NT2/D1 (cell line): ENCODE results near the gene B3GALT5.

Experiments used
- DNase-seq: peaks from one replicate; pipeline ENCODE4 v3.0.0-alpha.2; 2011; ENCODE audit warnings: low read depth, low spot score
- H3K27me3 ChIP-seq: 2 replicates; pipeline ENCODE4 v1.6.0; 2011; ENCODE audit warnings: mild to moderate bottlenecking; ENCODE audit not compliant: insufficient read length, insufficient read depth
- H3K36me3 ChIP-seq: 2 replicates; pipeline ENCODE4 v1.6.1; 2011; ENCODE audit warnings: mild to moderate bottlenecking, low read length, mixed read lengths; ENCODE audit not compliant: insufficient read depth, insufficient read length
- H3K4me1 ChIP-seq: 2 replicates; pipeline ENCODE4 v1.5.1; 2011; ENCODE audit not compliant: insufficient read depth, insufficient read length
- H3K4me3 ChIP-seq: 2 replicates; pipeline ENCODE4 v1.5.1; 2011; ENCODE audit warnings: low read depth; ENCODE audit not compliant: insufficient read length
- H3K9ac ChIP-seq: 2 replicates; pipeline ENCODE4 v1.6.0; 2011; ENCODE audit warnings: low read depth; ENCODE audit not compliant: insufficient read length
- H3K9me3 ChIP-seq: 2 replicates; pipeline ENCODE4 v1.5.1; 2011; ENCODE audit warnings: mild to moderate bottlenecking, low read length; ENCODE audit not compliant: insufficient read depth
- SUZ12 ChIP-seq: IDR thresholded peaks from 2 replicates; pipeline ENCODE4 v1.6.1; 2011; ENCODE audit not compliant: insufficient read length, insufficient read depth; ENCODE audit errors: extremely low read depth
- YY1 ChIP-seq: IDR thresholded peaks from 2 replicates; pipeline ENCODE4 v1.6.1; 2011; ENCODE audit not compliant: insufficient read length, insufficient read depth
- ZNF274 ChIP-seq: IDR thresholded peaks from 2 replicates; pipeline ENCODE4 v1.6.1; 2011; ENCODE audit warnings: mild to moderate bottlenecking, low read depth, low read length

Gene B3GALT5

GRCh38 chr21:39662411-39662953, 49.7 kb downstream of the B3GALT5 start:
- TF ChIP-seq ZNF274 (no peak), YY1 (no peak), SUZ12 (no peak)
- Histone ChIP-seq H3K27me3 (no peaks in the 10 kb centered on the region), H3K9me3 (no peaks in the 10 kb centered on the region), H3K4me3 (no peak overlapping the region), H3K36me3 (peaks cover 25% of the 10 kb centered on the region), H3K9ac (no peak overlapping the region), H3K4me1 (peaks cover 6% of the 10 kb centered on the region)
- DNase-seq = no peak

- H3K4me1 ChIP-seq = peaks cover 6% of the 10 kb centered on the region
- no peaks in the 10 kb centered on the region for H3K9me3 ChIP-seq
- no peak for DNase-seq
- H3K4me3 ChIP-seq = no peak overlapping the region
- no peaks in the 10 kb centered on the region for H3K27me3 ChIP-seq
- peaks cover 25% of the 10 kb centered on the region for H3K36me3 ChIP-seq
- no peak overlapping the region for H3K9ac ChIP-seq
- no peak for TF ChIP-seq YY1
- TF ChIP-seq SUZ12 = no peak
- TF ChIP-seq ZNF274 = no peak
Observed at GRCh38 chr21:39663066-39663465, 50.3 kb downstream of the B3GALT5 start.

- Histone ChIP-seq H3K36me3 (peaks cover 25% of the 10 kb centered on the region), H3K9me3 (no peaks in the 10 kb centered on the region), H3K27me3 (no peaks in the 10 kb centered on the region), H3K9ac (no peak overlapping the region), H3K4me1 (peaks cover 6% of the 10 kb centered on the region), H3K4me3 (no peak overlapping the region)
- no peak for DNase-seq
- no peak for TF ChIP-seq YY1
- no peak for TF ChIP-seq ZNF274
- TF ChIP-seq SUZ12 = no peak
Observed at GRCh38 chr21:39663742-39664492, 51.2 kb downstream of the B3GALT5 start.

- DNase-seq = no peak
- H3K36me3 ChIP-seq = peaks cover 25% of the 10 kb centered on the region
- H3K9ac ChIP-seq = no peak overlapping the region
- peaks cover 6% of the 10 kb centered on the region for H3K4me1 ChIP-seq
- H3K27me3 ChIP-seq = no peaks in the 10 kb centered on the region
- TF ChIP-seq SUZ12 (no peak), YY1 (no peak), ZNF274 (no peak)
- no peaks in the 10 kb centered on the region for H3K9me3 ChIP-seq
- H3K4me3 ChIP-seq = no peak overlapping the region
Observed at GRCh38 chr21:39664586-39664985, 51.8 kb downstream of the B3GALT5 start.

GRCh38 chr21:39666026-39666425, 53.3 kb downstream of the B3GALT5 start:
- no peak overlapping the region for H3K9ac ChIP-seq
- TF ChIP-seq ZNF274 (no peak), YY1 (no peak), SUZ12 (no peak)
- H3K9me3 ChIP-seq = no peaks in the 10 kb centered on the region
- peaks cover 24% of the 10 kb centered on the region for H3K36me3 ChIP-seq
- DNase-seq = no peak
- no peaks in the 10 kb centered on the region for H3K27me3 ChIP-seq
- peaks cover 6% of the 10 kb centered on the region for H3K4me1 ChIP-seq
- H3K4me3 ChIP-seq = no peak overlapping the region

- H3K9ac ChIP-seq = no peak overlapping the region
- H3K4me3 ChIP-seq = no peak overlapping the region
- H3K27me3 ChIP-seq = no peaks in the 10 kb centered on the region
- peaks cover 6% of the 10 kb centered on the region for H3K4me1 ChIP-seq
- TF ChIP-seq ZNF274 = no peak
- no peaks in the 10 kb centered on the region for H3K9me3 ChIP-seq
- peaks cover 16% of the 10 kb centered on the region for H3K36me3 ChIP-seq
- DNase-seq = no peak
Observed at GRCh38 chr21:39666681-39667315, 54.1 kb downstream of the B3GALT5 start.

GRCh38 chr21:39667353-39667891, 54.7 kb downstream of the B3GALT5 start:
- peaks cover 13% of the 10 kb centered on the region for H3K36me3 ChIP-seq
- no peaks in the 10 kb centered on the region for H3K27me3 ChIP-seq
- DNase-seq = no peak
- no peak for TF ChIP-seq ZNF274
- TF ChIP-seq SUZ12 = no peak
- TF ChIP-seq YY1 = no peak
- peaks cover 6% of the 10 kb centered on the region for H3K4me1 ChIP-seq
- no peak overlapping the region for H3K4me3 ChIP-seq
- no peak overlapping the region for H3K9ac ChIP-seq
- no peaks in the 10 kb centered on the region for H3K9me3 ChIP-seq
